ENCODE results near the gene GNAT2. TPM values are rescaled to one million over a fixed set of nuclear protein-coding genes. Genes with fewer than 3 reads are reported as not detected.

GNAT2 gene
- polyA plus RNA-seq, 1 donor, result not detected

GRCh38 chr1:109621379-109622136 lies 2.1 kb upstream of the GNAT2 start:
- Histone ChIP-seq H3K9me3 (ENCODE audit: control insufficient read depth, low read depth, low read length) (no peaks in the 10 kb centered on the region), H3K4me1 (ENCODE audit: control insufficient read depth, insufficient read depth, low read length) (peaks cover 35% of the 10 kb centered on the region), H3K27ac (ENCODE audit: low read length) (no peak overlapping the region), H3K4me3 (ENCODE audit: low read length) (peak overlapping the region; percentile 77), H3K36me3 (ENCODE audit: control insufficient read depth, insufficient read depth, low read length) (peaks cover 8% of the 10 kb centered on the region), H3K27me3 (ENCODE audit: control insufficient read depth, insufficient read depth, low read length) (no peaks in the 10 kb centered on the region)
- DNase-seq, result no peak
- 30% methylated on average over 2 of the region's 13 CpGs for WGBS (ENCODE audit: insufficient coverage, low lambda C conversion rate)

GRCh38 chr1:109620841-109621286 lies 1.4 kb upstream of the GNAT2 start:
- DNase-seq, result peak; percentile 91 to 93
- Histone ChIP-seq H3K4me3 (ENCODE audit: low read length) (peak overlapping the region; percentile 77), H3K4me1 (ENCODE audit: control insufficient read depth, insufficient read depth, low read length) (peaks cover 35% of the 10 kb centered on the region), H3K27me3 (ENCODE audit: control insufficient read depth, insufficient read depth, low read length) (no peaks in the 10 kb centered on the region), H3K36me3 (ENCODE audit: control insufficient read depth, insufficient read depth, low read length) (peaks cover 3% of the 10 kb centered on the region), H3K27ac (ENCODE audit: low read length) (peak overlapping the region; percentile 68), H3K9me3 (ENCODE audit: control insufficient read depth, low read depth, low read length) (no peaks in the 10 kb centered on the region)
- no CpG with 5 or more reads among the region's 18 CpGs for WGBS (ENCODE audit: insufficient coverage, low lambda C conversion rate)

- Histone ChIP-seq H3K27ac (ENCODE audit: low read length) (peak overlapping the region; percentile 68), H3K36me3 (ENCODE audit: control insufficient read depth, insufficient read depth, low read length) (peaks cover 2% of the 10 kb centered on the region), H3K9me3 (ENCODE audit: control insufficient read depth, low read depth, low read length) (no peaks in the 10 kb centered on the region), H3K4me3 (ENCODE audit: low read length) (peak overlapping the region; percentile 77), H3K27me3 (ENCODE audit: control insufficient read depth, insufficient read depth, low read length) (no peaks in the 10 kb centered on the region), H3K4me1 (ENCODE audit: control insufficient read depth, insufficient read depth, low read length) (peaks cover 35% of the 10 kb centered on the region)
- no CpG with 5 or more reads among the region's 9 CpGs for WGBS (ENCODE audit: insufficient coverage, low lambda C conversion rate)
- DNase-seq, result peak; percentile 23 to 61
Observed at GRCh38 chr1:109620401-109620791, 980 bp upstream of the GNAT2 start.

- Histone ChIP-seq H3K4me3 (ENCODE audit: low read length) (peak overlapping the region; percentile 77), H3K4me1 (ENCODE audit: control insufficient read depth, insufficient read depth, low read length) (peaks cover 29% of the 10 kb centered on the region), H3K27me3 (ENCODE audit: control insufficient read depth, insufficient read depth, low read length) (no peaks in the 10 kb centered on the region), H3K9me3 (ENCODE audit: control insufficient read depth, low read depth, low read length) (no peaks in the 10 kb centered on the region), H3K36me3 (ENCODE audit: control insufficient read depth, insufficient read depth, low read length) (no peaks in the 10 kb centered on the region), H3K27ac (ENCODE audit: low read length) (peak overlapping the region; percentile 43)
- WGBS (ENCODE audit: insufficient coverage, low lambda C conversion rate), result 8% methylated on average over 2 of the region's 9 CpGs
- DNase-seq, result peak; percentile 31 to 78
Observed at GRCh38 chr1:109618661-109619575, 498 bp downstream of the GNAT2 start.

- Histone ChIP-seq H3K9me3 (ENCODE audit: control insufficient read depth, low read depth, low read length) (no peaks in the 10 kb centered on the region), H3K36me3 (ENCODE audit: control insufficient read depth, insufficient read depth, low read length) (no peaks in the 10 kb centered on the region), H3K27me3 (ENCODE audit: control insufficient read depth, insufficient read depth, low read length) (no peaks in the 10 kb centered on the region), H3K4me1 (ENCODE audit: control insufficient read depth, insufficient read depth, low read length) (peaks cover 24% of the 10 kb centered on the region), H3K4me3 (ENCODE audit: low read length) (no peak overlapping the region), H3K27ac (ENCODE audit: low read length) (no peak overlapping the region)
- DNase-seq, result peak; percentile 43 to 60
- no CpG with 5 or more reads among the region's 3 CpGs for WGBS (ENCODE audit: insufficient coverage, low lambda C conversion rate)
Observed at GRCh38 chr1:109617291-109617801, 2.1 kb downstream of the GNAT2 start.

GRCh38 chr1:109616391-109616790 lies 3.0 kb downstream of the GNAT2 start:
- H3K4me1 ChIP-seq (ENCODE audit: control insufficient read depth, insufficient read depth, low read length), result peaks cover 15% of the 10 kb centered on the region
- no peak overlapping the region for H3K27ac ChIP-seq (ENCODE audit: low read length)
- no peaks in the 10 kb centered on the region for H3K9me3 ChIP-seq (ENCODE audit: control insufficient read depth, low read depth, low read length)
- DNase-seq, result no peak
- H3K27me3 ChIP-seq (ENCODE audit: control insufficient read depth, insufficient read depth, low read length), result no peaks in the 10 kb centered on the region
- no peak overlapping the region for H3K4me3 ChIP-seq (ENCODE audit: low read length)
- no peaks in the 10 kb centered on the region for H3K36me3 ChIP-seq (ENCODE audit: control insufficient read depth, insufficient read depth, low read length)
- 83% methylated on average over 1 of the region's 3 CpGs for WGBS (ENCODE audit: insufficient coverage, low lambda C conversion rate)

- H3K27ac ChIP-seq (ENCODE audit: low read length), result no peak overlapping the region
- no peaks in the 10 kb centered on the region for H3K36me3 ChIP-seq (ENCODE audit: control insufficient read depth, insufficient read depth, low read length)
- no peaks in the 10 kb centered on the region for H3K27me3 ChIP-seq (ENCODE audit: control insufficient read depth, insufficient read depth, low read length)
- H3K4me3 ChIP-seq (ENCODE audit: low read length), result no peak overlapping the region
- no peaks in the 10 kb centered on the region for H3K9me3 ChIP-seq (ENCODE audit: control insufficient read depth, low read depth, low read length)
- peaks cover 14% of the 10 kb centered on the region for H3K4me1 ChIP-seq (ENCODE audit: control insufficient read depth, insufficient read depth, low read length)
- DNase-seq, result peak in 1 of 2 donors; percentile 23
- WGBS (ENCODE audit: insufficient coverage, low lambda C conversion rate), result no CpG with 5 or more reads among the region's 3 CpGs
Observed at GRCh38 chr1:109615879-109616278, 3.5 kb downstream of the GNAT2 start.

- WGBS (ENCODE audit: insufficient coverage, low lambda C conversion rate), result 50% methylated on average over 2 of the region's 7 CpGs
- H3K4me1 ChIP-seq (ENCODE audit: control insufficient read depth, insufficient read depth, low read length), result peaks cover 5% of the 10 kb centered on the region
- DNase-seq, result no peak
- no peak overlapping the region for H3K27ac ChIP-seq (ENCODE audit: low read length)
- no peaks in the 10 kb centered on the region for H3K9me3 ChIP-seq (ENCODE audit: control insufficient read depth, low read depth, low read length)
- H3K36me3 ChIP-seq (ENCODE audit: control insufficient read depth, insufficient read depth, low read length), result no peaks in the 10 kb centered on the region
- no peaks in the 10 kb centered on the region for H3K27me3 ChIP-seq (ENCODE audit: control insufficient read depth, insufficient read depth, low read length)
- H3K4me3 ChIP-seq (ENCODE audit: low read length), result no peak overlapping the region
Observed at GRCh38 chr1:109613361-109614147, 5.9 kb downstream of the GNAT2 start.

- Histone ChIP-seq H3K36me3 (ENCODE audit: control insufficient read depth, insufficient read depth, low read length) (no peaks in the 10 kb centered on the region), H3K4me3 (ENCODE audit: low read length) (no peak overlapping the region), H3K27ac (ENCODE audit: low read length) (no peak overlapping the region), H3K27me3 (ENCODE audit: control insufficient read depth, insufficient read depth, low read length) (no peaks in the 10 kb centered on the region), H3K9me3 (ENCODE audit: control insufficient read depth, low read depth, low read length) (no peaks in the 10 kb centered on the region), H3K4me1 (ENCODE audit: control insufficient read depth, insufficient read depth, low read length) (no peaks in the 10 kb centered on the region)
- no CpG with 5 or more reads among the region's 13 CpGs for WGBS (ENCODE audit: insufficient coverage, low lambda C conversion rate)
- no peak for DNase-seq
Observed at GRCh38 chr1:109611308-109611990, 8.0 kb downstream of the GNAT2 start.
